H54 (cell line): ENCODE results near the gene BLID.

Source experiments
- DNase-seq: peaks from one replicate; pipeline ENCODE4 v3.0.0; 2011; ENCODE audit warnings: low spot score, mixed read lengths; ENCODE audit not compliant: insufficient read length
- FAIRE-seq: peaks from 3 replicates; lab custom pipeline; 2011; peaks lifted over from hg19 to GRCh38; lab: Jason Lieb, UNC
- POLR2A ChIP-seq: IDR thresholded peaks from 2 replicates; pipeline ENCODE4 v1.6.1; 2011; ENCODE audit warnings: low read depth, mild to moderate bottlenecking, low read length

BLID gene

GRCh38 chr11:122153746-122154145 lies 37.7 kb upstream of the BLID start:
- no peak for TF ChIP-seq POLR2A
- FAIRE-seq = no peak

GRCh38 chr11:122150216-122151124 lies 34.5 kb upstream of the BLID start:
- no peak for TF ChIP-seq POLR2A
- no peak for FAIRE-seq
- DNase-seq = no peak

More at GRCh38 chr11:122153746-122154145, 37.7 kb upstream of the BLID start:
- no peak for DNase-seq

GRCh38 chr11:122149202-122149601 lies 33.2 kb upstream of the BLID start:
- DNase-seq (no peak), FAIRE-seq (no peak)
- no peak for TF ChIP-seq POLR2A

GRCh38 chr11:122146475-122146874 lies 30.5 kb upstream of the BLID start:
- DNase-seq = no peak
- FAIRE-seq = peak; percentile 89
- TF ChIP-seq POLR2A = no peak

- FAIRE-seq (peak; percentile 75), DNase-seq (no peak)
- no peak for TF ChIP-seq POLR2A
Measured at GRCh38 chr11:122145715-122146274, 29.8 kb upstream of the BLID start.

GRCh38 chr11:122144752-122145151 lies 28.7 kb upstream of the BLID start:
- FAIRE-seq = no peak
- DNase-seq = no peak
- TF ChIP-seq POLR2A = no peak

DNA sequence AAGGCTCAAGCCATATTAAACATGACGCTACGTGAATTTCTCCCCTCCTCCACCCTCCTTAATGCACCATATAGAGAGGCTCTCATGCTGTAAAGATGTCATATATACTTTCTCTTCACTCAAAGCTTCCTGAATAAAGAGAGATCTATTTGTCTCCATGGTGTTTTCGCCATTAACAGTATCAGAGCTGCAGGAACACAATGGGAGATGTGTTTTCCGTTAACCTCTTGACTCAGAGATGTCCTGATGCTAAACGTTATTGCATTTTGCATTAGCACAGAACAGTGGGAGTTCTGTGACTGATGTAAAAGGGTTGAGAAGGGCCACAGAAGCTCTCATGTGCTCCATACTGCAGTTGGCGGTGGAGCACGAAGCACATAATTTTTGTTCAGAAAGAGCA lies 25.7 kb upstream of the BLID start:
- FAIRE-seq (no peak), DNase-seq (no peak)
- no peak for TF ChIP-seq POLR2A

GRCh38 chr11:122140500-122140899 lies 24.5 kb upstream of the BLID start:
- no peak for DNase-seq
- no peak for TF ChIP-seq POLR2A
- peak; percentile 87 for FAIRE-seq

DNA sequence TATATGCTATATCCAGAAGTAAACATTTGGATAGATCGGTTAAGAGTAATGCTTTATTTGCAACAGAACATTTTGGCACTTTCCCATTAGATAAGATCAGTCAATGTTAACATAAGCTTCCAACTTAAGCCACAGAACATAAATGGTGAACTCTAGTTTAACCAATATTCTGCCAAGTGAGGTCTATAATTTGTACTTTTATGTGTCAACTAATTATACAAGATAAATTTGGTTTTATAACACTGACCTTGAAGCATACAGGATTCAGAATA lies 23.5 kb upstream of the BLID start:
- no peak for TF ChIP-seq POLR2A
- no peak for DNase-seq
- FAIRE-seq = no peak

- FAIRE-seq (peak; percentile 36), DNase-seq (no peak)
- TF ChIP-seq POLR2A = no peak
Measured at GRCh38 chr11:122138744-122139594, 23.0 kb upstream of the BLID start.

GRCh38 chr11:122137078-122137793 lies 21.2 kb upstream of the BLID start:
- FAIRE-seq (no peak), DNase-seq (no peak)
- no peak for TF ChIP-seq POLR2A

DNA sequence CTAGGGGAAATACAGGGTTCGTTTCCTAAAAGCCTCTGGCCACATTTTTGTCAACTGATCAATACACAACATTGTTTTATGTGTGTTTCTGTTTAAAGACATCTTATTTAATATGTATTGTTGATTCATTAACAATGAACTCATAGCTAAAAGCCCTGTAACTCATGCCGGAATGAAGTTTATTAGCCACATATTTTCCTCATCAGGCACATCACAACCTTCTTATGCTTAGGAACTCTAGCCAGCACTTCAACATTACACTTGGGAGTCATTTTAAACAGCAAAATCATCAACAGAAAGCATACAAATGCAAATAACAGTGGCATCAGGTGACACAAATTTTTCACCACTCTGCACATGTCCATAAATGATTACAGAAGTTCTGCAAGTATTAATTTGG lies 15.1 kb upstream of the BLID start:
- FAIRE-seq (no peak), DNase-seq (no peak)
- TF ChIP-seq POLR2A = no peak

GRCh38 chr11:122128146-122128545 lies 12.1 kb upstream of the BLID start:
- no peak for TF ChIP-seq POLR2A
- no peak for DNase-seq
- no peak for FAIRE-seq

DNA sequence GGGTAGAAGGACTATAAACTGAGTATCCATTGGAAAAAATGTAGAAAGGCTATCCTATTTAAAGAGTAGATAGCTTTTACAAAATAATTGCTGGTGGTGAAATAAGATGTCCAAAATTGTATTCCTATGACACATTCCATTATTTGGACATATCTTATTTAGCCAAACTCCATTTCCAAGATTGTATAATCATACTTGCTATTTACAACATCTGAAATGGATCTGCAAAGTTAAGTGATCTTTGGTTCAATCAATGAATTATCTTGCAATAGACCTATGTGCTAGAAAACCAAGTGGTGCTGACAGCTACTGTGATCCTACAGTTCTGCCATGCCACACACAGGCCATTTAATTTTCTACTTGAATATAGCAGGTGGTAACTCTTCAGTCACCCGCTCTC lies 11.0 kb upstream of the BLID start:
- DNase-seq (no peak), FAIRE-seq (no peak)
- TF ChIP-seq POLR2A = no peak
